Muscle of leg (tissue), 11 donors: ENCODE data around the gene ZW10. TPM values are rescaled to one million over a fixed set of nuclear protein-coding genes. Genes with fewer than 3 reads are reported as not detected.
"Not testable (repeated sequence)": the region's sequence is repeated elsewhere in the genome, so short reads cannot be mapped to it uniquely, and the experiment has no call there.

Experiments used
- DNase-seq: peaks from one replicate; pipeline ENCODE4 v3.0.0; 2013
- H3K27ac ChIP-seq: one replicate; pipeline ENCODE4 v1.5.1; 2013; ENCODE audit warnings: mild to moderate bottlenecking, low read length, control low read depth
- H3K27me3 ChIP-seq: one replicate; pipeline ENCODE4 v1.6.1; 2013; ENCODE audit warnings: low read length; ENCODE audit not compliant: control insufficient read depth, insufficient read depth
- H3K36me3 ChIP-seq: one replicate; pipeline ENCODE4 v1.6.1; 2013; ENCODE audit warnings: low read length; ENCODE audit not compliant: control insufficient read depth, insufficient read depth
- H3K4me1 ChIP-seq: one replicate; pipeline ENCODE4 v1.6.1; 2013; ENCODE audit warnings: low read length; ENCODE audit not compliant: control insufficient read depth, insufficient read depth
- H3K4me3 ChIP-seq: one replicate; pipeline ENCODE4 v1.5.1; 2013; ENCODE audit warnings: low read length, control low read depth
- H3K9me3 ChIP-seq: replicated peaks from 2 replicates; pipeline ENCODE4 v1.6.1; 2013; ENCODE audit warnings: low read depth, low read length; ENCODE audit not compliant: control insufficient read depth
- WGBS: methylation state at CpG from one replicate; pipeline ENCODE4 v1.1.5; 2013; ENCODE audit warnings: missing lambda C conversion rate; ENCODE audit not compliant: insufficient coverage; 5-methylcytosine and 5-hydroxymethylcytosine counted together
- polyA plus RNA-seq, 8 donors: library from polyadenylated mRNA; unstranded; fragments of 120-200 nt; gene quantifications; one replicate each; pipeline versions ENCODE4 v1.2.1 to v1.2.3, GENCODE V29; 2013; ENCODE audit warnings: inconsistent platforms in 1 of 8, low replicate concordance in 1 of 8; ENCODE audit not compliant: insufficient read length in 8 of 8, insufficient read depth in 1 of 8
- total RNA-seq: library from RNA; stranded (reverse); fragments of 120-200 nt; gene quantifications from one replicate; pipeline ENCODE4 v1.2.4, GENCODE V29; 2013

ZW10 gene
- total and polyA plus RNA-seq, 9 donors: 13.5 to 18.7 (median 15.4) TPM

- 73% methylated on average over 3 of the region's 5 CpGs for WGBS
- H3K27ac ChIP-seq: no peak overlapping the region
- no peak for DNase-seq
- H3K27me3 ChIP-seq: no peaks in the 10 kb centered on the region
- H3K4me1 ChIP-seq: no peaks in the 10 kb centered on the region
- no peaks in the 10 kb centered on the region for H3K9me3 ChIP-seq
- H3K4me3 ChIP-seq: no peak overlapping the region
- no peaks in the 10 kb centered on the region for H3K36me3 ChIP-seq
These were observed 48.1 kb downstream of the ZW10 start for GRCh38 chr11:113725407-113725806.

GRCh38 chr11:113724778-113725177 is 48.7 kb downstream of the ZW10 start:
- Histone ChIP-seq H3K9me3 (no peaks in the 10 kb centered on the region), H3K27ac (no peak overlapping the region), H3K36me3 (peaks cover 3% of the 10 kb centered on the region), H3K4me3 (no peak overlapping the region), H3K4me1 (no peaks in the 10 kb centered on the region), H3K27me3 (no peaks in the 10 kb centered on the region)
- no CpG with 5 or more reads among the region's 3 CpGs for WGBS
- DNase-seq: no peak

GRCh38 chr11:113723787-113724186 is 49.7 kb downstream of the ZW10 start:
- no peaks in the 10 kb centered on the region for H3K4me1 ChIP-seq
- H3K9me3 ChIP-seq: no peaks in the 10 kb centered on the region
- peaks cover 3% of the 10 kb centered on the region for H3K36me3 ChIP-seq
- no peak overlapping the region for H3K27ac ChIP-seq
- H3K4me3 ChIP-seq: no peak overlapping the region
- H3K27me3 ChIP-seq: no peaks in the 10 kb centered on the region
- no peak for DNase-seq
- 68% methylated on average over 3 of the region's 4 CpGs for WGBS

GRCh38 chr11:113722934-113723333 is 50.6 kb downstream of the ZW10 start:
- Histone ChIP-seq H3K27ac (no peak overlapping the region), H3K4me1 (no peaks in the 10 kb centered on the region), H3K36me3 (peaks cover 3% of the 10 kb centered on the region), H3K9me3 (no peaks in the 10 kb centered on the region), H3K27me3 (no peaks in the 10 kb centered on the region), H3K4me3 (no peak overlapping the region)
- WGBS: 94% methylated on average over 2 of the region's 3 CpGs
- no peak for DNase-seq

GRCh38 chr11:113722221-113722620 is 51.3 kb downstream of the ZW10 start:
- Histone ChIP-seq H3K27me3 (no peaks in the 10 kb centered on the region), H3K9me3 (no peaks in the 10 kb centered on the region), H3K4me3 (no peak overlapping the region), H3K36me3 (peaks cover 3% of the 10 kb centered on the region), H3K4me1 (no peaks in the 10 kb centered on the region), H3K27ac (no peak overlapping the region)
- no peak for DNase-seq
- no CpG with 5 or more reads among the region's 4 CpGs for WGBS

GRCh38 chr11:113721462-113722066 is 51.9 kb downstream of the ZW10 start:
- 85% methylated on average over 2 of the region's 3 CpGs for WGBS
- H3K27ac ChIP-seq: no peak overlapping the region
- no peak for DNase-seq

GRCh38 chr11:113720478-113720877 is 53.0 kb downstream of the ZW10 start:
- H3K36me3 ChIP-seq, H3K4me3 ChIP-seq, H3K27ac ChIP-seq, H3K9me3 ChIP-seq, H3K27me3 ChIP-seq, H3K4me1 ChIP-seq, DNase-seq: not testable (repeated sequence)
- 53% methylated on average over 2 of the region's 3 CpGs for WGBS

More at GRCh38 chr11:113721462-113722066, 51.9 kb downstream of the ZW10 start:
- Histone ChIP-seq H3K27me3 (no peaks in the 10 kb centered on the region), H3K9me3 (no peaks in the 10 kb centered on the region), H3K4me1 (no peaks in the 10 kb centered on the region), H3K4me3 (no peak overlapping the region), H3K36me3 (peaks cover 3% of the 10 kb centered on the region)

- Histone ChIP-seq H3K27me3 (no peaks in the 10 kb centered on the region), H3K9me3 (no peaks in the 10 kb centered on the region), H3K4me3 (no peak overlapping the region), H3K27ac (no peak overlapping the region), H3K4me1 (no peaks in the 10 kb centered on the region), H3K36me3 (peaks cover 3% of the 10 kb centered on the region)
- no peak for DNase-seq
- WGBS: no CpG with 5 or more reads among the region's 2 CpGs
These were observed 57.4 kb downstream of the ZW10 start for GRCh38 chr11:113715882-113716625.

GRCh38 chr11:113715273-113715672 is 58.2 kb downstream of the ZW10 start:
- Histone ChIP-seq H3K9me3 (no peaks in the 10 kb centered on the region), H3K27ac (no peak overlapping the region), H3K27me3 (no peaks in the 10 kb centered on the region), H3K36me3 (peaks cover 3% of the 10 kb centered on the region), H3K4me1 (no peaks in the 10 kb centered on the region), H3K4me3 (no peak overlapping the region)
- 60% methylated on average over 1 of the region's 1 CpG for WGBS
- no peak for DNase-seq

- Histone ChIP-seq H3K9me3 (peaks cover 7% of the 10 kb centered on the region), H3K4me1 (no peaks in the 10 kb centered on the region), H3K4me3 (no peak overlapping the region), H3K27ac (no peak overlapping the region), H3K36me3 (no peaks in the 10 kb centered on the region), H3K27me3 (no peaks in the 10 kb centered on the region)
- DNase-seq: no peak
- WGBS: no CpG with 5 or more reads among the region's 1 CpG
These were observed 62.5 kb downstream of the ZW10 start for GRCh38 chr11:113710989-113711388.
